ENCODE results near the gene SPSB2. TPM values are rescaled to one million over a fixed set of nuclear protein-coding genes. Genes with fewer than 3 reads are reported as not detected.

SPSB2 gene
- total RNA-seq, 1 donor from 2014 or later, result 7.9 TPM

- Histone ChIP-seq H3K36me3 (ENCODE audit: control insufficient read depth, insufficient read depth, low read length) (peaks cover 2% of the 10 kb centered on the region), H3K4me3 (ENCODE audit: low read depth, low read length) (no peak overlapping the region), H3K27me3 (ENCODE audit: control insufficient read depth, insufficient read depth, low read length) (no peaks in the 10 kb centered on the region)
- TF ChIP-seq, protein P1, sequence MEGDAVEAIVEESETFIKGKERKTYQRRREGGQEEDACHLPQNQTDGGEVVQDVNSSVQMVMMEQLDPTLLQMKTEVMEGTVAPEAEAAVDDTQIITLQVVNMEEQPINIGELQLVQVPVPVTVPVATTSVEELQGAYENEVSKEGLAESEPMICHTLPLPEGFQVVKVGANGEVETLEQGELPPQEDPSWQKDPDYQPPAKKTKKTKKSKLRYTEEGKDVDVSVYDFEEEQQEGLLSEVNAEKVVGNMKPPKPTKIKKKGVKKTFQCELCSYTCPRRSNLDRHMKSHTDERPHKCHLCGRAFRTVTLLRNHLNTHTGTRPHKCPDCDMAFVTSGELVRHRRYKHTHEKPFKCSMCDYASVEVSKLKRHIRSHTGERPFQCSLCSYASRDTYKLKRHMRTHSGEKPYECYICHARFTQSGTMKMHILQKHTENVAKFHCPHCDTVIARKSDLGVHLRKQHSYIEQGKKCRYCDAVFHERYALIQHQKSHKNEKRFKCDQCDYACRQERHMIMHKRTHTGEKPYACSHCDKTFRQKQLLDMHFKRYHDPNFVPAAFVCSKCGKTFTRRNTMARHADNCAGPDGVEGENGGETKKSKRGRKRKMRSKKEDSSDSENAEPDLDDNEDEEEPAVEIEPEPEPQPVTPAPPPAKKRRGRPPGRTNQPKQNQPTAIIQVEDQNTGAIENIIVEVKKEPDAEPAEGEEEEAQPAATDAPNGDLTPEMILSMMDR (IDR thresholded peaks at IDR 0.05; ENCODE audit: insufficient read depth, low read length, severe bottlenecking), result no peak
- DNase-seq (ENCODE audit: low read depth), result no peak
- no peak for FAIRE-seq
Observed at GRCh38 chr12:6832125-6832524, 41.0 kb downstream of the SPSB2 start.

DNA sequence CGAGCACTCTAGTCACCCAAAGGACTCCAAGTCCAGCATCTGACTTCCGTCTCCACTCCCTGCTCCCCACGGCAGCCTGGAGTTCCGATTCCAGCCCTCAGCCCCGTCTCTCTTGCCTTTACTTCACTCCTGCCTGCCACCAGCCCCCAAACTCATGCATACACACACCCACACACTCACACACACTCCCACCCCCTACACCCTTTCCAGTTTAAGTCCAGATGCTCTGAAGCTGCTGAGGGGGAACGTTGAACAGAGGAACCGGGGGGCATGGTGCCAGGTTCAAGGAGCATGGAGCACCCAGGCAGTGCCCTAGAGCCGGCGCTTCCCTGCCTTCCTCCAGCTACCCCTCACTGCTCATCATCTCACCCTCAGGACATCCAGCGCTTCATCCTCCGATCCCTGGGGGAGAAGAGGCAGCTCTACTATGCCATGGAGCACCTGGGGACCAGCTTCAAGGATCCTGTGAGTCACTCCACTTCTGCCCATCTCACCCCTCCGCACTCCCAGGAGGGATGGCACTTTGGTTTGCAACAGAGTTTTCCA is 41.6 kb downstream of the SPSB2 start:
- TF ChIP-seq, protein P1 (IDR thresholded peaks at IDR 0.05; ENCODE audit: insufficient read depth, low read length, severe bottlenecking), result no peak
- Histone ChIP-seq H3K36me3 (ENCODE audit: control insufficient read depth, insufficient read depth, low read length) (peaks cover 2% of the 10 kb centered on the region), H3K27me3 (ENCODE audit: control insufficient read depth, insufficient read depth, low read length) (no peaks in the 10 kb centered on the region), H3K4me3 (ENCODE audit: low read depth, low read length) (no peak overlapping the region)
- DNase-seq (ENCODE audit: low read depth) (no peak), FAIRE-seq (no peak)

- no peak for DNase-seq (ENCODE audit: low read depth)
- peaks cover 2% of the 10 kb centered on the region for H3K36me3 ChIP-seq (ENCODE audit: control insufficient read depth, insufficient read depth, low read length)
- no peaks in the 10 kb centered on the region for H3K27me3 ChIP-seq (ENCODE audit: control insufficient read depth, insufficient read depth, low read length)
- FAIRE-seq, result no peak
- TF ChIP-seq, protein P1 (IDR thresholded peaks at IDR 0.05; ENCODE audit: insufficient read depth, low read length, severe bottlenecking), result no peak
- no peak overlapping the region for H3K4me3 ChIP-seq (ENCODE audit: low read depth, low read length)
Observed at GRCh38 chr12:6830999-6831398, 42.1 kb downstream of the SPSB2 start.

- Histone ChIP-seq H3K27me3 (ENCODE audit: control insufficient read depth, insufficient read depth, low read length) (no peaks in the 10 kb centered on the region), H3K36me3 (ENCODE audit: control insufficient read depth, insufficient read depth, low read length) (peaks cover 2% of the 10 kb centered on the region), H3K4me3 (ENCODE audit: low read depth, low read length) (no peak overlapping the region)
- no peak for DNase-seq (ENCODE audit: low read depth)
- FAIRE-seq, result no peak
- TF ChIP-seq, protein P1 (IDR thresholded peaks at IDR 0.05; ENCODE audit: insufficient read depth, low read length, severe bottlenecking), result no peak
Observed at GRCh38 chr12:6830286-6830890, 42.7 kb downstream of the SPSB2 start.

- DNase-seq (ENCODE audit: low read depth) (peak; percentile 30), FAIRE-seq (no peak)
- peaks cover 2% of the 10 kb centered on the region for H3K36me3 ChIP-seq (ENCODE audit: control insufficient read depth, insufficient read depth, low read length)
- peak overlapping the region; percentile 46 for H3K4me3 ChIP-seq (ENCODE audit: low read depth, low read length)
- H3K27me3 ChIP-seq (ENCODE audit: control insufficient read depth, insufficient read depth, low read length), result no peaks in the 10 kb centered on the region
- TF ChIP-seq, protein P1 (IDR thresholded peaks at IDR 0.05; ENCODE audit: insufficient read depth, low read length, severe bottlenecking), result peak; percentile 35
Observed at GRCh38 chr12:6829536-6830220, 43.4 kb downstream of the SPSB2 start.

Measured in bronchial epithelial cell (primary cell).